ENCODE data around the gene MBD6. TPM values are rescaled to one million over a fixed set of nuclear protein-coding genes. Genes with fewer than 3 reads are reported as not detected.

The MBD6 gene
- polyA plus RNA-seq, 2 of the 4 experiments (the other 2 are of a cell fraction), result 4.6 to 24.2 TPM

DNA sequence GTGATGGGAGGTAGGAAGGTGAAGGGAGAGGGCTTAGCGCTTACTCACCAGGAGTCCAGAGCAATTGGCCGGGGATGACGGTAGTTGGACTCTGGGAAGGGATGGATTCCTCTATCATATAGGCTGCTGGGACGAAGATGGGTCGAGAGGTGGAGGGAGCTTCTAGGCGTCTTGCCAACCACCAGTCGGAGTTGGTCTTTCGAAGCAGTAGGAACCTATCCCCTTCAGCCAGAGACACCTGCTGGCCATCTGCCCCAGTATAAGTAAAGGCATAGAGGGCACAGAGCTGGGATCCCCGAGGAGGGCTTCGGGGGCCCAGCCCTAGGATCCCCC, 43.6 kb upstream of the MBD6 start:
- Histone ChIP-seq H3K4me3 (no peak overlapping the region), H3K4me1 (peaks cover 14% of the 10 kb centered on the region; the same call in 2 of the 3 replicates), H3K27ac (no peak overlapping the region), H3K9me3 (no peaks in the 10 kb centered on the region), H3K4me2 (no peak overlapping the region)
- DNase-seq (ENCODE audit: low read depth in 1 of 2, low spot score in 1 of 2) (no peak), ATAC-seq (no peak), FAIRE-seq (no peak)
- WGBS (ENCODE audit: missing lambda C conversion rate), result 70% methylated on average over 10 of the region's 10 CpGs
- ChIA-PET POLR2A (no interaction called here), CTCF (interaction anchor here (0.9 to 19.9 kb wide), 4 partner anchors 9 to 142 kb away, joined by 3 to 240 read pairs (median 3); partner anchors contain the start of gene GLI1)
- TF ChIP-seq MAZ (IDR thresholded peaks at IDR 0.05; ENCODE audit: borderline replicate concordance, low read depth, low read length) (no peak), POLR2AphosphoS2 (conservative IDR thresholded peaks at IDR 0.05; ENCODE audit: low read length) (no peak), FOSL2 (IDR thresholded peaks at IDR 0.05) (no peak), FOSL2 (CRISPR knock-in tag; IDR thresholded peaks at IDR 0.05) (no peak), POLR2A (IDR thresholded peaks at IDR 0.05; ENCODE audit: low read length) (no peak)
- TF ChIP-seq, protein P1, sequence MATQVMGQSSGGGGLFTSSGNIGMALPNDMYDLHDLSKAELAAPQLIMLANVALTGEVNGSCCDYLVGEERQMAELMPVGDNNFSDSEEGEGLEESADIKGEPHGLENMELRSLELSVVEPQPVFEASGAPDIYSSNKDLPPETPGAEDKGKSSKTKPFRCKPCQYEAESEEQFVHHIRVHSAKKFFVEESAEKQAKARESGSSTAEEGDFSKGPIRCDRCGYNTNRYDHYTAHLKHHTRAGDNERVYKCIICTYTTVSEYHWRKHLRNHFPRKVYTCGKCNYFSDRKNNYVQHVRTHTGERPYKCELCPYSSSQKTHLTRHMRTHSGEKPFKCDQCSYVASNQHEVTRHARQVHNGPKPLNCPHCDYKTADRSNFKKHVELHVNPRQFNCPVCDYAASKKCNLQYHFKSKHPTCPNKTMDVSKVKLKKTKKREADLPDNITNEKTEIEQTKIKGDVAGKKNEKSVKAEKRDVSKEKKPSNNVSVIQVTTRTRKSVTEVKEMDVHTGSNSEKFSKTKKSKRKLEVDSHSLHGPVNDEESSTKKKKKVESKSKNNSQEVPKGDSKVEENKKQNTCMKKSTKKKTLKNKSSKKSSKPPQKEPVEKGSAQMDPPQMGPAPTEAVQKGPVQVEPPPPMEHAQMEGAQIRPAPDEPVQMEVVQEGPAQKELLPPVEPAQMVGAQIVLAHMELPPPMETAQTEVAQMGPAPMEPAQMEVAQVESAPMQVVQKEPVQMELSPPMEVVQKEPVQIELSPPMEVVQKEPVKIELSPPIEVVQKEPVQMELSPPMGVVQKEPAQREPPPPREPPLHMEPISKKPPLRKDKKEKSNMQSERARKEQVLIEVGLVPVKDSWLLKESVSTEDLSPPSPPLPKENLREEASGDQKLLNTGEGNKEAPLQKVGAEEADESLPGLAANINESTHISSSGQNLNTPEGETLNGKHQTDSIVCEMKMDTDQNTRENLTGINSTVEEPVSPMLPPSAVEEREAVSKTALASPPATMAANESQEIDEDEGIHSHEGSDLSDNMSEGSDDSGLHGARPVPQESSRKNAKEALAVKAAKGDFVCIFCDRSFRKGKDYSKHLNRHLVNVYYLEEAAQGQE (IDR thresholded peaks at IDR 0.05), result no peak
- TF ChIP-seq, protein P2, sequence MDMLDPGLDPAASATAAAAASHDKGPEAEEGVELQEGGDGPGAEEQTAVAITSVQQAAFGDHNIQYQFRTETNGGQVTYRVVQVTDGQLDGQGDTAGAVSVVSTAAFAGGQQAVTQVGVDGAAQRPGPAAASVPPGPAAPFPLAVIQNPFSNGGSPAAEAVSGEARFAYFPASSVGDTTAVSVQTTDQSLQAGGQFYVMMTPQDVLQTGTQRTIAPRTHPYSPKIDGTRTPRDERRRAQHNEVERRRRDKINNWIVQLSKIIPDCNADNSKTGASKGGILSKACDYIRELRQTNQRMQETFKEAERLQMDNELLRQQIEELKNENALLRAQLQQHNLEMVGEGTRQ (IDR thresholded peaks at IDR 0.05), result no peak

DNA sequence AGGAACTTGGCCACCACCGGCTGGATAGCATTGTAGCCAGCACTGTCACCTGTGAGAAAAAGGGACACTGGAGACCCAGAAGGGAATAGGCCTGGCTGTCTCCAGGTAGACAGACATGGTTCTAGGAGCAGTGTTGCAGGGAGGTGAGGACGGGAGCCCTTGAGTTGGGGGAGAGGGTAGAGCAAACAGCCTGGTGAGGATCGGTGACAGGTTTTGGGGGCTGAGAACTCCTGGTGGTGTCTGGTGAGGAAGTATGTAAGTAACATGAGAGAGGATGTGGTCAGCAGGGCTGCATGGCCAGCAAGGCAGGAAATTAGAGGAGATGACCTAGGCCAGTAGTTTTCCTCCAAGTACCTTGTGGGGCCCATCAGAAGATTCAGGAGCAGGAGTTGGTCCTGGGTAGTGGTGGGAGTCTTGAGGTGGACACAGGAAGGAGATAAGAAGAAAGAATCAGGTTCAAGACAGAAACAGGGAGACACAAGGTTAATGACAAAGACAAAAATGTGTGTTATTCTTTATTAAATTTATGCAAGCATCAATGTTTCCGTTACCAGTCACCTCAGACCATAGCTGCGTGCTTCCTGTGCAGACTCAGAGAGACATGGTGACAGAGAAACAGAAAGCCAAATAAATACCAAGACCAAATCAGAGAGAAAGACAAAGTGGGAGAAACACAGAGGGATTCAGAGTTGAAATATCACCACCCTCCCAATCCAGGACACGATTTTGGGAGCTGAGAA, 43.1 kb upstream of the MBD6 start, which contains the start of gene ARHGAP9:
Gene ARHGAP9, minus strand, starts transcription at position 491 of the 740 bp plus-strand sequence. Its CDS starts 460 bp downstream, at position 31.
- 77% methylated on average over 6 of the region's 6 CpGs for WGBS (ENCODE audit: missing lambda C conversion rate)
- CTCF ChIA-PET, result interaction anchor here (0.9 to 19.9 kb wide), 5 partner anchors 12 to 141 kb away, joined by 3 to 240 read pairs (median 5); partner anchors contain the start of gene GLI1

DNA sequence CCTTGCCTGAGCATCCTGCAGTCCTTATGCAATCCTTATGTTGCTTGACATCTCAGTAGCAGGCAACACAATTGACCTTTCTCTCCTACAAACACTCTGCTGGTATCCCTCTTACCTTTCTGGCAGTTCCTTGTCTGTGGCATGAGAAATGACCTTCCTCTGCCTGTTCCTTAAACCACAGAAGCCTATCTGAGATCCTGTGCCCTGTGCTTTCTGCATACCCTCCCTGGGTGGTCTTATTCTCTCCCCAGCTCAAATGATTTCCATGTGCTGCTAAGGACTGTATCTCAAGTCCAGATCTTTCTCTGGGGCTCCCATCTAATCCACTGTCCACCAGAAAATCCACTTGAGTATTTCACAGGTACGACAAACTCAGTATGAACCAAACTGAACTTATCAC, 41.0 kb upstream of the MBD6 start:
- Histone ChIP-seq H3K9me3 (no peaks in the 10 kb centered on the region), H3K4me1 (peaks cover 14% of the 10 kb centered on the region; the same call in 2 of the 3 replicates), H3K4me3 (no peak overlapping the region), H3K27ac (no peak overlapping the region), H3K4me2 (no peak overlapping the region)
- ATAC-seq (no peak; a peak in 1 of 6 replicates), DNase-seq (ENCODE audit: low read depth in 1 of 2, low spot score in 1 of 2) (no peak), FAIRE-seq (no peak)
- CTCF ChIA-PET, result interaction anchor here (1.0 to 19.9 kb wide), 4 partner anchors 9 to 26 kb away, joined by 4 to 240 read pairs (median 6); partner anchors contain the start of gene GLI1
- POLR2A ChIA-PET, result interaction anchor here (0.7 kb wide), 1 partner anchor 19 kb away, joined by 6 read pairs; no protein-coding TSS in a partner anchor
- TF ChIP-seq SREBF2 (IDR thresholded peaks at IDR 0.05) (no peak), RARB (CRISPR knock-in tag; IDR thresholded peaks at IDR 0.05) (no peak), HOXA7 (CRISPR knock-in tag; IDR thresholded peaks at IDR 0.05) (no peak), NPAS2 (CRISPR knock-in tag; IDR thresholded peaks at IDR 0.05; ENCODE audit: borderline replicate concordance) (no peak), NR3C1 (IDR thresholded peaks at IDR 0.05) (no peak), POLR2A (IDR thresholded peaks at IDR 0.05; ENCODE audit: low read length) (no peak), ESRRA (IDR thresholded peaks at IDR 0.05; ENCODE audit: borderline replicate concordance, low read length) (no peak), HDAC2 (IDR thresholded peaks at IDR 0.05) (no peak), MYC (IDR thresholded peaks at IDR 0.05; ENCODE audit: borderline replicate concordance, low read length) (no peak)
- TF ChIP-seq, protein P3, sequence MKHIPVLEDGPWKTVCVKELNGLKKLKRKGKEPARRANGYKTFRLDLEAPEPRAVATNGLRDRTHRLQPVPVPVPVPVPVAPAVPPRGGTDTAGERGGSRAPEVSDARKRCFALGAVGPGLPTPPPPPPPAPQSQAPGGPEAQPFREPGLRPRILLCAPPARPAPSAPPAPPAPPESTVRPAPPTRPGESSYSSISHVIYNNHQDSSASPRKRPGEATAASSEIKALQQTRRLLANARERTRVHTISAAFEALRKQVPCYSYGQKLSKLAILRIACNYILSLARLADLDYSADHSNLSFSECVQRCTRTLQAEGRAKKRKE (CRISPR knock-in tag; IDR thresholded peaks at IDR 0.05; ENCODE audit: low read depth), result no peak
- TF ChIP-seq, protein P4, sequence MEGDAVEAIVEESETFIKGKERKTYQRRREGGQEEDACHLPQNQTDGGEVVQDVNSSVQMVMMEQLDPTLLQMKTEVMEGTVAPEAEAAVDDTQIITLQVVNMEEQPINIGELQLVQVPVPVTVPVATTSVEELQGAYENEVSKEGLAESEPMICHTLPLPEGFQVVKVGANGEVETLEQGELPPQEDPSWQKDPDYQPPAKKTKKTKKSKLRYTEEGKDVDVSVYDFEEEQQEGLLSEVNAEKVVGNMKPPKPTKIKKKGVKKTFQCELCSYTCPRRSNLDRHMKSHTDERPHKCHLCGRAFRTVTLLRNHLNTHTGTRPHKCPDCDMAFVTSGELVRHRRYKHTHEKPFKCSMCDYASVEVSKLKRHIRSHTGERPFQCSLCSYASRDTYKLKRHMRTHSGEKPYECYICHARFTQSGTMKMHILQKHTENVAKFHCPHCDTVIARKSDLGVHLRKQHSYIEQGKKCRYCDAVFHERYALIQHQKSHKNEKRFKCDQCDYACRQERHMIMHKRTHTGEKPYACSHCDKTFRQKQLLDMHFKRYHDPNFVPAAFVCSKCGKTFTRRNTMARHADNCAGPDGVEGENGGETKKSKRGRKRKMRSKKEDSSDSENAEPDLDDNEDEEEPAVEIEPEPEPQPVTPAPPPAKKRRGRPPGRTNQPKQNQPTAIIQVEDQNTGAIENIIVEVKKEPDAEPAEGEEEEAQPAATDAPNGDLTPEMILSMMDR (IDR thresholded peaks at IDR 0.05), result no peak
- TF ChIP-seq, protein P2 (IDR thresholded peaks at IDR 0.05), result no peak
- TF ChIP-seq, protein P5, sequence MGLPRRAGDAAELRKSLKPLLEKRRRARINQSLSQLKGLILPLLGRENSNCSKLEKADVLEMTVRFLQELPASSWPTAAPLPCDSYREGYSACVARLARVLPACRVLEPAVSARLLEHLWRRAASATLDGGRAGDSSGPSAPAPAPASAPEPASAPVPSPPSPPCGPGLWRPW (IDR thresholded peaks at IDR 0.05), result no peak
- 78% methylated on average over 1 of the region's 1 CpG for WGBS (ENCODE audit: missing lambda C conversion rate)

More for the DNA sequence above, 43.1 kb upstream of the MBD6 start, which contains the start of gene ARHGAP9:
- TF ChIP-seq KDM1A (IDR thresholded peaks at IDR 0.05; ENCODE audit: low read depth), result no peak
- POLR2A ChIA-PET, result no interaction called here
- ATAC-seq (no peak), FAIRE-seq (no peak), DNase-seq (ENCODE audit: low read depth in 1 of 2, low spot score in 1 of 2) (no peak)
- peaks cover 14% of the 10 kb centered on the region; the same call in 2 of the 3 replicates for H3K4me1 ChIP-seq
- H3K9me3 ChIP-seq, result no peaks in the 10 kb centered on the region
- no peak within 1 kb of the TSS for H3K4me3 ChIP-seq
- H3K4me2 ChIP-seq, result no peak within 1 kb of the TSS
- H3K27ac ChIP-seq, result no peak within 1 kb of the TSS

Data from A549 (cell line).